ENCODE measurements around the gene RND1. TPM values are rescaled to one million over a fixed set of nuclear protein-coding genes. Genes with fewer than 3 reads are reported as not detected.

The RND1 gene
- total RNA-seq, 1 experiment from 2014 or later: 2.0 TPM

DNA sequence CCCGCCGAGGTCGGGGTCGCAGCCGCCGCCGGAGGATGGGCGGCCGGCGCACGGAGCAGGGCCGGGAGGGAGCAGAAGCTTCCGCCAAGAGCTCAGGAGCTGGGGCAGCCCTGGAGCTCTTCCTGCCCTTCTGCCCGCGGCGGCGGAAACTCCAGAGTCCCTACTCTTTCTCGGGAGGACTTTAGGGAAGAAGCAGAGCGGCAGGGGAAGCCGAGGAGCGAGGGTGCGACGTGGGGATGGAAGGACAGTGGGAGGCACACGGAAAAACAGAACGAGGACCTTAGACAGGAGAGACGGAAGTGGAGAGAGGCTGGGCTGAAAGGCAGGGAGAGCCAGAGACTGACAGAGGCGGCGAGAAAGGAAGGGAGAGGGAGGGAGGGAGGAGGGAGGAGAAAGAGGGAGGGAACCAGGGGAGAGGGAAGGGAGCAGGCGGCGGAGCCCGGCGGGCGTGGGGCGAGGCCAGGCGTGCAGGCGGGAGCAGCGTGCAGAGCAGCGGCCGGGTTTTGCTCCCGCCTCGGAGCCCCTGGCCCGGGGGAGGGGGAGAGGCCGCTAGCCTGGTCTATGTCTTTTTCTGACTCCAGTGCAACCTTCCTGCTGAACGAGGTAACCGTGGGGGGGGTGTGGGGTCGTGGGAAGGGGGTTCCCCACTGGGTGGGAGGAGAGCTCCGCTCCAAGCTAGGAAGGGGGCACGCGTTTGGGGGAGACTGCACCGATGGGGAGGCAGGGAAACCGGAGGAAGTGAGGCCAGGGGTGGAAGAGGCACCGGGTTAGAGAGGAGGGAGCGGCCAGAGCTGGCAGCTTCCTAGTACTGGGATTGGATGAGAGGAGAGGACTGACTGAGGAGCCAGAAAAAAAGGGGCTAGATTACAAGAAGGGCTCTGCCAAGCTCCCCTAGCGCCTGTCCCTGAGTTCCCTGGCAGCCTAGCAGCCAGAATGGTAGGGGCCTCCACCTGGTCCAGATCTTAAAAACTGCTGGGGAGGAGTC lies 50.3 kb downstream of the RND1 start:
- peak overlapping the region; percentile 68 for H3K4me3 ChIP-seq (ENCODE audit: low read depth, low read length, poor library complexity, severe bottlenecking)
- ChIA-PET CTCF (interaction anchor here (0.8 to 1.7 kb wide), 4 partner anchors 26 to 75 kb away, joined by 3 to 20 read pairs (median 6); no protein-coding TSS in a partner anchor), POLR2A (ENCODE audit: low non-redundant PET) (interaction anchor here (0.6 kb wide), 1 partner anchor 142 kb away, joined by 7 read pairs; the partner anchor contains the start of gene ARF3)
- TF ChIP-seq EZH2 (IDR thresholded peaks at IDR 0.05; ENCODE audit: borderline replicate concordance, low read depth, low read length, poor library complexity, severe bottlenecking): no peak
- TF ChIP-seq, protein P1, sequence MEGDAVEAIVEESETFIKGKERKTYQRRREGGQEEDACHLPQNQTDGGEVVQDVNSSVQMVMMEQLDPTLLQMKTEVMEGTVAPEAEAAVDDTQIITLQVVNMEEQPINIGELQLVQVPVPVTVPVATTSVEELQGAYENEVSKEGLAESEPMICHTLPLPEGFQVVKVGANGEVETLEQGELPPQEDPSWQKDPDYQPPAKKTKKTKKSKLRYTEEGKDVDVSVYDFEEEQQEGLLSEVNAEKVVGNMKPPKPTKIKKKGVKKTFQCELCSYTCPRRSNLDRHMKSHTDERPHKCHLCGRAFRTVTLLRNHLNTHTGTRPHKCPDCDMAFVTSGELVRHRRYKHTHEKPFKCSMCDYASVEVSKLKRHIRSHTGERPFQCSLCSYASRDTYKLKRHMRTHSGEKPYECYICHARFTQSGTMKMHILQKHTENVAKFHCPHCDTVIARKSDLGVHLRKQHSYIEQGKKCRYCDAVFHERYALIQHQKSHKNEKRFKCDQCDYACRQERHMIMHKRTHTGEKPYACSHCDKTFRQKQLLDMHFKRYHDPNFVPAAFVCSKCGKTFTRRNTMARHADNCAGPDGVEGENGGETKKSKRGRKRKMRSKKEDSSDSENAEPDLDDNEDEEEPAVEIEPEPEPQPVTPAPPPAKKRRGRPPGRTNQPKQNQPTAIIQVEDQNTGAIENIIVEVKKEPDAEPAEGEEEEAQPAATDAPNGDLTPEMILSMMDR (conservative IDR thresholded peaks at IDR 0.05; ENCODE audit: low read depth, low read length): no peak
- BruUV-seq (replicated peaks): no TSS peak
- H3K4me1 ChIP-seq (ENCODE audit: insufficient read depth, low read length, poor library complexity, severe bottlenecking): peaks cover 26% of the 10 kb centered on the region
- no peaks in the 10 kb centered on the region for H3K36me3 ChIP-seq (ENCODE audit: insufficient read depth, low read length, poor library complexity, severe bottlenecking)
- peak overlapping the region; percentile 54 for H3K27ac ChIP-seq (ENCODE audit: low read depth, low read length, poor library complexity, severe bottlenecking)
- H3K9me3 ChIP-seq (ENCODE audit: low read depth, low read length, poor library complexity, severe bottlenecking): no peaks in the 10 kb centered on the region
- no peaks in the 10 kb centered on the region for H3K27me3 ChIP-seq (replicated peaks; ENCODE audit: insufficient read depth, low read depth, low read length, poor library complexity)
- intact Hi-C loops (cut with micrococcal nuclease; ENCODE audit: unreplicated experiment): no loop called here
- DNase-seq (ENCODE audit: low spot score): peak; percentile 92

DNA sequence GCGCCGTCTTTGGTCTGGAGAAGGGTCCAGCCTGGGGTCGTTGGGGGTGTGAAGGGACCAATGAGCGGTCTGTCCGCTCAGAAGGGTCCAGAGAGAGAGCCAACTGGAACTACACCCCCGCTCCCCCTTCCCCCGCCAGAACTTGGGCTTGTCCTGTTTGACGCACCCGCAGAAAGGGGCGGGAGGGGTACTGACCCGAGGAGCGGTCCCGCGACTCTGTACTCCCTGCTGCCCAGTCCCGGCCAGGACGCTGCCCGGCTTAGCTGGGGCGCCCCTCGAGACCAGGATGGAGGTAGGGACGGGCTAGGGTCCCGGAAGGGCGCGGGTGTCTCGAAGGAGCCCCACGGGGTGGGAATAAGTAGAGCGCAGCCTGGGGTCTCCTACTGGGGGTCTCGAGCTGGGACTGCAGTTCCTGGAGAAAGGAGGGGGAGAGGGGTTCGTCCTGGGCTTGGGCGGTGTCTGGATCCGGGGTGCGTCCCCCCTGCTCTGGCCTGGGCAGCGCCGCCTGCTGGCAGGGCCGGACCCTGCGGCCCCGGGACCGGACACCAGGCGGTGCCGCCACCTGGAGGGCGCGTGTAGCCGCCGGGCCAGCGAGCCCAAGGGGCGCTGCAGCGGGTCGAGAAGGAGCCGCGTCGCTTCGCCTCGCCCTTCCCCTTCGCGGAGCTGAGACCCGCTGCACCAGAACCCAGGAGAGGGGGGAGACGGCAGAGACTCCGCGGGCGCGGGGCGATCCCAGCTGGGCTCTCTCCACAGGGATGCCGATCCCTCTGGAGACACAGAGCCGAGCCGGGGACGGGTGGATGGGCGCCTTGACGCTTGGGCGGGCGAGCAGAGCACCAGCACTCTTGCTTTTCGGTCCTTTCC lies 51.2 kb downstream of the RND1 start:
- H3K36me3 ChIP-seq (ENCODE audit: insufficient read depth, low read length, poor library complexity, severe bottlenecking): no peaks in the 10 kb centered on the region
- H3K27ac ChIP-seq (ENCODE audit: low read depth, low read length, poor library complexity, severe bottlenecking): peak overlapping the region; percentile 54
- intact Hi-C loops (cut with micrococcal nuclease; ENCODE audit: unreplicated experiment): no loop called here
- TF ChIP-seq EZH2 (IDR thresholded peaks at IDR 0.05; ENCODE audit: borderline replicate concordance, low read depth, low read length, poor library complexity, severe bottlenecking): no peak
- TF ChIP-seq, protein P1 (conservative IDR thresholded peaks at IDR 0.05; ENCODE audit: low read depth, low read length): peak; percentile 84
- no TSS peak for BruUV-seq (replicated peaks)
- CTCF ChIA-PET: interaction anchor here (0.9 to 1.7 kb wide), 3 partner anchors 25 to 61 kb away, joined by 4 to 20 read pairs (median 8); no protein-coding TSS in a partner anchor
- peak; percentile 73 for DNase-seq (ENCODE audit: low spot score)
- peaks cover 23% of the 10 kb centered on the region for H3K4me1 ChIP-seq (ENCODE audit: insufficient read depth, low read length, poor library complexity, severe bottlenecking)
- POLR2A ChIA-PET (ENCODE audit: low non-redundant PET): no interaction called here
- no peaks in the 10 kb centered on the region for H3K9me3 ChIP-seq (ENCODE audit: low read depth, low read length, poor library complexity, severe bottlenecking)
- peak overlapping the region; percentile 68 for H3K4me3 ChIP-seq (ENCODE audit: low read depth, low read length, poor library complexity, severe bottlenecking)
- H3K27me3 ChIP-seq (replicated peaks; ENCODE audit: insufficient read depth, low read depth, low read length, poor library complexity): no peaks in the 10 kb centered on the region

DNA sequence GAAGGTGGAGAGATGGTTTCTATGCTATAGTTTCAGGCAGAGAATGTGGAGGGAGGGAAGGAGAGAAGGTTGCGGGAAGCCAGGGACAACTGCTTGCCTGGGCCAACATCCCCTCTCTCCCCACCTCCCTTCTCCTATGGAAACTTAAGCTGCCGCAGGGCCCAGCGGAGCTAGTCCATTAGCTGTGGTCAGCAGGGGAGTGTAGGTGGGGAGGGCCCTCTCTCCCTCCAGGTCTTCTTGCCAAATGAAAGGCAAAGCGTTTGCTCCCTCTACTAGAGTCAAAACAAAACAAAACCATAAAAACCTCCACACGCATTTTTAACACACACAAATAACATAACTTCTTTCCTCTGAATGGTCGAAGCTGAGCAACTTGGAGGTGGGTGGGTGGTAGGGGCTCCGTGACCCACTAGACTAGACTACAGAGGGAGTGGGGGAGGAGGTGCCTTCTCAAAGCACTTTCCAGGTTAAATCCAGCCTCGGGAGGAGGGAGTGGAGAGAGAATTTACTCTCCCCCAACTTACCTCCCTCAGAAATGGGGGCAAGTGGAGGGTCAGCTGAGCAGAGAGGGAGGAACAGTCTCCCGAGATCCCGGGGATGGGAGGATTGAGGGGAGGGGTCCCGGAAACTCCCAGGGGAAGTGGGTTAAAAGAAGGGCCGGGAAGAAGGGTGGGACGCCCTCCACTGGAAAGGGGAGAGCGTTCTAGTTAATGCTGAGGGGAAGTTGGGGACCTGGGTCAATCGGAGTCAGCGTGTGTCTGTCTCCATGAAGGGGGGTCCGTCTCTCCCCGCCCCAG lies 52.0 kb downstream of the RND1 start:
- Histone ChIP-seq H3K27me3 (replicated peaks; ENCODE audit: insufficient read depth, low read depth, low read length, poor library complexity) (no peaks in the 10 kb centered on the region), H3K36me3 (ENCODE audit: insufficient read depth, low read length, poor library complexity, severe bottlenecking) (no peaks in the 10 kb centered on the region), H3K9me3 (ENCODE audit: low read depth, low read length, poor library complexity, severe bottlenecking) (no peaks in the 10 kb centered on the region), H3K4me3 (ENCODE audit: low read depth, low read length, poor library complexity, severe bottlenecking) (peak overlapping the region; percentile 68), H3K27ac (ENCODE audit: low read depth, low read length, poor library complexity, severe bottlenecking) (no peak overlapping the region), H3K4me1 (ENCODE audit: insufficient read depth, low read length, poor library complexity, severe bottlenecking) (peaks cover 16% of the 10 kb centered on the region)
- ChIA-PET POLR2A (ENCODE audit: low non-redundant PET) (no interaction called here), CTCF (no interaction called here)
- no peak for TF ChIP-seq EZH2 (IDR thresholded peaks at IDR 0.05; ENCODE audit: borderline replicate concordance, low read depth, low read length, poor library complexity, severe bottlenecking)
- TF ChIP-seq, protein P1 (conservative IDR thresholded peaks at IDR 0.05; ENCODE audit: low read depth, low read length): no peak
- no TSS peak for BruUV-seq (replicated peaks)
- intact Hi-C loops (cut with micrococcal nuclease; ENCODE audit: unreplicated experiment): no loop called here
- DNase-seq (ENCODE audit: low spot score): no peak

All from A673 (cell line).